GM12878 (cell line): ENCODE measurements around the gene GATAD2B. TPM values are rescaled to one million over a fixed set of nuclear protein-coding genes. Genes with fewer than 3 reads are reported as not detected.

ENCODE experiments used
- ATAC-seq: fragments of 200-7000 bp; cut with Tn5 transposase; 3 replicates; pipeline ENCODE4 v1.9.1; 2020; ENCODE audit warnings: mild to moderate bottlenecking, moderate library complexity
- BruUV-seq: library from RNA; stranded (reverse); fragments of 400-500 nt; replicated peaks from 2 replicates; lab custom pipeline; 2021; lab: Mats Ljungman, UMichigan
- CTCF ChIA-PET: fragments of 300-600 bp; sonication (Branson Sonifier 250); formaldehyde crosslinking; extraction: SDS; loops from one replicate; lab custom pipeline; 2021; ENCODE audit warnings: inconsistent platforms; lab: Yijun Ruan, JAX
- POLR2A ChIA-PET: fragments of 350-600 bp; formaldehyde crosslinking; extraction: SDS; loops from one replicate; lab custom pipeline; 2021; ENCODE audit warnings: inconsistent platforms; lab: Charles Lee
- RAD21 ChIA-PET: fragments of 300-600 bp; sonication (Branson Sonifier 250); formaldehyde crosslinking; loops from one replicate; lab custom pipeline; 2023; ENCODE audit warnings: antibody characterized with exemption; ENCODE audit not compliant: unreplicated experiment; lab: Charles Lee
- SMC1A ChIA-PET: fragments of 300-600 bp; sonication (Branson Sonifier 250); formaldehyde crosslinking; loops from one replicate; lab custom pipeline; 2023; ENCODE audit not compliant: unreplicated experiment, uncharacterized antibody; lab: Charles Lee
- DNase-seq: peaks from one replicate; pipeline ENCODE4 v3.0.0-alpha.2; 2011; ENCODE audit warnings: low read depth, low spot score
- FAIRE-seq: peaks from 3 replicates; lab custom pipeline; 2011; peaks lifted over from hg19 to GRCh38; lab: Jason Lieb, UNC
- H2AFZ ChIP-seq: 2 replicates; pipeline ENCODE4 v1.6.0; 2011; ENCODE audit warnings: low read depth, low read length, control low read depth; ENCODE audit not compliant: control insufficient read depth
- H3K27ac ChIP-seq: 2 replicates; pipeline ENCODE4 v1.5.1; 2011; ENCODE audit warnings: control low read depth; ENCODE audit not compliant: control insufficient read depth, insufficient read depth
- H3K27me3 ChIP-seq, 2 experiments: replicated peaks in 1 of 2; 2 replicates each; pipeline versions ENCODE4 v1.6.0 to v1.6.1; 2011; ENCODE audit warnings: low read length in 1 of 2; ENCODE audit not compliant: control insufficient read depth in 2 of 2, insufficient read depth in 2 of 2
- H3K36me3 ChIP-seq, 2 experiments: 2 replicates each; pipeline ENCODE4 v1.5.1; 2011; ENCODE audit warnings: low read length in 1 of 2; ENCODE audit not compliant: control insufficient read depth in 2 of 2, insufficient read depth in 2 of 2
- H3K4me1 ChIP-seq: 2 replicates; pipeline ENCODE4 v1.6.1; 2011; ENCODE audit warnings: mild to moderate bottlenecking, low read length, moderate library complexity, mixed read lengths; ENCODE audit not compliant: control insufficient read depth, insufficient read depth
- H3K4me2 ChIP-seq: 2 replicates; pipeline ENCODE4 v1.6.0; 2011; ENCODE audit warnings: control low read depth; ENCODE audit not compliant: control insufficient read depth, insufficient read depth
- H3K4me3 ChIP-seq: fragments of 200-600 bp; sonication (generic); 2 replicates; pipeline ENCODE4 v1.5.1; 2016
- H3K79me2 ChIP-seq: 2 replicates; pipeline ENCODE4 v1.6.0; 2011; ENCODE audit warnings: low read length; ENCODE audit not compliant: control insufficient read depth, insufficient read depth
- H3K9ac ChIP-seq: 2 replicates; pipeline ENCODE4 v1.8.0; 2011; ENCODE audit warnings: low read length, control low read depth, mixed read lengths; ENCODE audit not compliant: control insufficient read depth, insufficient read depth
- H3K9me3 ChIP-seq: replicated peaks from 3 replicates; pipeline ENCODE4 v1.5.1; 2011; ENCODE audit warnings: mild to moderate bottlenecking, low read length; ENCODE audit not compliant: control insufficient read depth, insufficient read depth
- H4K20me1 ChIP-seq: 2 replicates; pipeline ENCODE4 v1.6.0; 2011; ENCODE audit not compliant: control insufficient read depth, insufficient read depth
- BACH1 ChIP-seq: fragments of 450-650 bp; IDR thresholded peaks from 2 replicates; pipeline ENCODE4 v1.6.1; 2017; ENCODE audit warnings: mild to moderate bottlenecking, borderline replicate concordance
- BCLAF1 ChIP-seq: fragments of 450-650 bp; IDR thresholded peaks from 2 replicates; pipeline ENCODE4 v1.6.1; 2017; ENCODE audit warnings: antibody characterized with exemption, mild to moderate bottlenecking, moderate library complexity
- CBX3 ChIP-seq: fragments of 200-600 bp; sonication (generic); IDR thresholded peaks from 2 replicates; pipeline ENCODE4 v1.6.1; 2016; ENCODE audit warnings: low read depth, borderline replicate concordance
- DPF2 ChIP-seq: fragments of 450-650 bp; IDR thresholded peaks from 2 replicates; pipeline ENCODE4 v1.6.1; 2017; ENCODE audit warnings: mild to moderate bottlenecking
- MYB ChIP-seq: fragments of 150-350 bp; IDR thresholded peaks from 2 replicates; pipeline ENCODE4 v1.6.1; 2014; ENCODE audit warnings: mild to moderate bottlenecking, low read depth, low read length, borderline replicate concordance
- POLR2AphosphoS2 ChIP-seq: IDR thresholded peaks from 2 replicates; pipeline ENCODE4 v1.6.1; 2011; ENCODE audit warnings: low read depth, mild to moderate bottlenecking, low read length, improper control_type of control experiment, moderate library complexity
- SMARCA5 ChIP-seq: fragments of 450-650 bp; IDR thresholded peaks from 2 replicates; pipeline ENCODE4 v1.6.1; 2017; ENCODE audit warnings: mild to moderate bottlenecking
- SREBF1 ChIP-seq: IDR thresholded peaks from 2 replicates; pipeline ENCODE4 v1.6.1; 2012; ENCODE audit warnings: mild to moderate bottlenecking, low read length
- TAF1 ChIP-seq: IDR thresholded peaks from 2 replicates; pipeline ENCODE4 v1.6.1; 2011; ENCODE audit warnings: mild to moderate bottlenecking, low read depth, low read length, borderline replicate concordance
- ZNF207 ChIP-seq: fragments of 450-650 bp; IDR thresholded peaks from 2 replicates; pipeline ENCODE4 v1.6.1; 2014; ENCODE audit warnings: antibody characterized with exemption, mild to moderate bottlenecking, borderline replicate concordance
- ZNF217 ChIP-seq: fragments of 450-650 bp; IDR thresholded peaks from 2 replicates; pipeline ENCODE4 v1.6.1; 2017; ENCODE audit warnings: antibody characterized with exemption, mild to moderate bottlenecking
- WGBS: methylation state at CpG from one replicate; pipeline ENCODE4 v1.1.6; 2016; ENCODE audit warnings: low lambda C conversion rate; ENCODE audit not compliant: insufficient replicate concordance, insufficient coverage; ENCODE audit errors: missing lambda C conversion rate; 5-methylcytosine and 5-hydroxymethylcytosine counted together
- in situ Hi-C: fragments of 300-500 bp; cut with MboI; formaldehyde crosslinking; loops from 9 replicates; pipeline ENCODE4 v1.14.3; 2018; ENCODE audit warnings: mixed read lengths
- intact Hi-C: fragments of 100-400 bp; cut with micrococcal nuclease; formaldehyde crosslinking; loops from one replicate; pipeline ENCODE4 v1.14.2; 2022; ENCODE audit not compliant: unreplicated experiment
- polyA plus RNA-seq, 11 experiments: library from polyadenylated mRNA; depleted of rRNA in 4 of 11; unstranded in 6 of 11; stranded (reverse) in 5 of 11; fragments of >200 nt; fragmentation: Nextera tagmentation in 4 of 11; fragmentation: Illumina TruSeq in 1 of 11; extraction: Ambion mirVana in 4 of 11; extraction: Trizol in 1 of 11; gene quantifications; 1 replicate in 1 of 11; 2 replicates in 10 of 11; pipeline versions ENCODE4 v1.2.1 to v1.2.3, GENCODE V29; 2011 to 2016; ENCODE audit warnings: inconsistent platforms in 2 of 11, missing spikeins in 2 of 11, low read depth in 1 of 11
- total RNA-seq, 4 experiments: library from RNA; depleted of rRNA in 3 of 4; stranded (reverse); fragments of >200 nt in 3 of 4; fragmentation: Illumina TruSeq in 1 of 4; extraction: Trizol in 1 of 4; gene quantifications; 2 replicates each; pipeline versions ENCODE4 v1.2.1 to v1.2.3, GENCODE V29; 2013 to 2021
- TF ChIP-seq, protein P1 (sequence below): fragments of 450-650 bp; IDR thresholded peaks from 2 replicates; pipeline ENCODE4 v1.6.1; 2017; ENCODE audit warnings: mild to moderate bottlenecking, moderate library complexity
- TF ChIP-seq, protein P2 (sequence below): fragments of 450-650 bp; IDR thresholded peaks from 2 replicates; pipeline ENCODE4 v1.6.1; 2017; ENCODE audit warnings: low read depth, mild to moderate bottlenecking, moderate library complexity

Gene GATAD2B
- total and polyA plus RNA-seq, 10 of the 15 experiments (the other 5 are each of a cell fraction or from before 2014, with no cell fraction given) = 2.4 to 63.1 (median 8.7) TPM

DNA sequence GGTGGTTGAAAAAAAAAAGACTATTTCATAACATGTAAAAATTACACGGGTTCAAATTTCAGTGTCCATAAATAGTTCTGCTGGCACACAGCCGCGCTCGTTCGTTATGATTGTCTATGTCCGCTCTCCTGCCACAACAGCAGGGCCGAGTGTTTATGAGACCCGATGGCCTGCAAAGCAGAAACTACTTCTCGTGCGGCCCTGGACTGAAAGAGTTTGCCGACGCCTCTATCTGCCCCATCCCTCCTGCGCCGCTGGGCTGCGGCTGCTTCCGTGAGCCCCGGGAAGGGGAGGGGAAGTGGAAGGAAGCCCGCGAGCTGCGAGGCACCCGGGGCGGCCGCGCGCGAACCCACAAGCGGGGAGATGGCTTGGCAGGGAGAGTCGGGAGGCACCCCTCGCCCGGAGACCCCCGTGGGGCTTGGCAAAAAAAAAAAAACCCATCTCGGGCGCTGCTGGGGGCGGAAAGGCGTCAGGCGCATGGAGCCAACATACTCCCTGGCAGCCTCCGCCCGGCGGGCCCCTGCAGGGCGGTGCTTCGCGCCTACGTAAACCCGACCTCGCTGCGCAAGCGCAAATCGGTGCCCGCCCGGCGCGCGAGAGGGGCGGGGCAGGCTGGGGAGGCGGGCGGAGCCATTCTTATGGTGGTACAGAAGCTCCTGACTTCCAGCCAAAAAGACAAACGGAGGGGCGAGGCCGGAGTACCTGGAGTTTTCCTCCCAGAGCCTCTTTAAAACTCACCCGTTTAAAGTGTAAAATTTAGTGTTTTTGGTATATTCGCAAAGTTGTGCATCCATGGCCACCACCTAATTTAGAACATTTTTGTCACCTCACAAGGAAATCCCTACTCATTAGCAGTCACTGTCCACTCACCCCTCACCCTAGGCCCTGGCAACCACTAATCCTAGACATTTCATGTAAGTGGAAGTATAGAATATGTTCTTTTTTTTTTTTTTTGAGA, 139.3 kb downstream of the GATAD2B start:
- no peaks in the 10 kb centered on the region for H3K79me2 ChIP-seq
- ATAC-seq (peak; percentile 97), FAIRE-seq (peak; percentile 94), DNase-seq (peak; percentile 67)
- peaks cover 21% of the 10 kb centered on the region for H3K4me1 ChIP-seq
- ChIA-PET RAD21 (interaction anchor here (0.6 to 1.0 kb wide), 3 partner anchors 22 to 203 kb away, joined by 3 read pairs; partner anchors contain the start of gene INTS3), SMC1A (interaction anchor here (0.6 to 1.0 kb wide), 2 partner anchors 45 to 150 kb away, joined by 3 read pairs; no protein-coding TSS in a partner anchor), CTCF (interaction anchor here (0.7 to 1.4 kb wide), 3 partner anchors 9 to 204 kb away, joined by 3 to 5 read pairs (median 4); partner anchors contain the start of gene SLC39A1), POLR2A (interaction anchor here (0.6 to 1.4 kb wide), 10 partner anchors 10 to 1370 kb away, joined by 3 to 5 read pairs (median 3); partner anchors contain the start of gene CHTOP)
- H3K4me2 ChIP-seq = peak overlapping the region; percentile 58
- H4K20me1 ChIP-seq = no peaks in the 10 kb centered on the region
- H3K9ac ChIP-seq = peak overlapping the region; percentile 80
- under 1% methylated on average over 60 of the region's 61 CpGs for WGBS
- H2AFZ ChIP-seq = peak overlapping the region; percentile 86
- in situ Hi-C loops (no loop called here), intact Hi-C loops (no loop called here)
- peak overlapping the region; percentile 79 for H3K4me3 ChIP-seq
- H3K9me3 ChIP-seq = no peaks in the 10 kb centered on the region
- BruUV-seq = TSS peak; percentile 99
- H3K27ac ChIP-seq = peak overlapping the region; percentile 91
- H3K27me3 ChIP-seq = no peaks in the 10 kb centered on the region
- H3K36me3 ChIP-seq = no peaks in the 10 kb centered on the region
- TF ChIP-seq DPF2 (0 out of 2 replicates have a peak, but pooled peaks have one; percentile 70), TAF1 (no peak; the same call in 1 of the 2 replicates), BCLAF1 (no peak), CBX3 (no peak), BACH1 (peak; percentile 48; the same call in 1 of the 2 replicates), SREBF1 (no peak), ZNF217 (no peak), SMARCA5 (no peak; the same call in 1 of the 2 replicates), ZNF207 (peak; percentile 90; the same call in 1 of the 2 replicates), POLR2AphosphoS2 (peak; percentile 89), MYB (no peak)
- TF ChIP-seq, protein P1, sequence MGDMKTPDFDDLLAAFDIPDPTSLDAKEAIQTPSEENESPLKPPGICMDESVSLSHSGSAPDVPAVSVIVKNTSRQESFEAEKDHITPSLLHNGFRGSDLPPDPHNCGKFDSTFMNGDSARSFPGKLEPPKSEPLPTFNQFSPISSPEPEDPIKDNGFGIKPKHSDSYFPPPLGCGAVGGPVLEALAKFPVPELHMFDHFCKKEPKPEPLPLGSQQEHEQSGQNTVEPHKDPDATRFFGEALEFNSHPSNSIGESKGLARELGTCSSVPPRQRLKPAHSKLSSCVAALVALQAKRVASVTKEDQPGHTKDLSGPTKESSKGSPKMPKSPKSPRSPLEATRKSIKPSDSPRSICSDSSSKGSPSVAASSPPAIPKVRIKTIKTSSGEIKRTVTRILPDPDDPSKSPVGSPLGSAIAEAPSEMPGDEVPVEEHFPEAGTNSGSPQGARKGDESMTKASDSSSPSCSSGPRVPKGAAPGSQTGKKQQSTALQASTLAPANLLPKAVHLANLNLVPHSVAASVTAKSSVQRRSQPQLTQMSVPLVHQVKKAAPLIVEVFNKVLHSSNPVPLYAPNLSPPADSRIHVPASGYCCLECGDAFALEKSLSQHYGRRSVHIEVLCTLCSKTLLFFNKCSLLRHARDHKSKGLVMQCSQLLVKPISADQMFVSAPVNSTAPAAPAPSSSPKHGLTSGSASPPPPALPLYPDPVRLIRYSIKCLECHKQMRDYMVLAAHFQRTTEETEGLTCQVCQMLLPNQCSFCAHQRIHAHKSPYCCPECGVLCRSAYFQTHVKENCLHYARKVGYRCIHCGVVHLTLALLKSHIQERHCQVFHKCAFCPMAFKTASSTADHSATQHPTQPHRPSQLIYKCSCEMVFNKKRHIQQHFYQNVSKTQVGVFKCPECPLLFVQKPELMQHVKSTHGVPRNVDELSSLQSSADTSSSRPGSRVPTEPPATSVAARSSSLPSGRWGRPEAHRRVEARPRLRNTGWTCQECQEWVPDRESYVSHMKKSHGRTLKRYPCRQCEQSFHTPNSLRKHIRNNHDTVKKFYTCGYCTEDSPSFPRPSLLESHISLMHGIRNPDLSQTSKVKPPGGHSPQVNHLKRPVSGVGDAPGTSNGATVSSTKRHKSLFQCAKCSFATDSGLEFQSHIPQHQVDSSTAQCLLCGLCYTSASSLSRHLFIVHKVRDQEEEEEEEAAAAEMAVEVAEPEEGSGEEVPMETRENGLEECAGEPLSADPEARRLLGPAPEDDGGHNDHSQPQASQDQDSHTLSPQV = no peak
- TF ChIP-seq, protein P2, sequence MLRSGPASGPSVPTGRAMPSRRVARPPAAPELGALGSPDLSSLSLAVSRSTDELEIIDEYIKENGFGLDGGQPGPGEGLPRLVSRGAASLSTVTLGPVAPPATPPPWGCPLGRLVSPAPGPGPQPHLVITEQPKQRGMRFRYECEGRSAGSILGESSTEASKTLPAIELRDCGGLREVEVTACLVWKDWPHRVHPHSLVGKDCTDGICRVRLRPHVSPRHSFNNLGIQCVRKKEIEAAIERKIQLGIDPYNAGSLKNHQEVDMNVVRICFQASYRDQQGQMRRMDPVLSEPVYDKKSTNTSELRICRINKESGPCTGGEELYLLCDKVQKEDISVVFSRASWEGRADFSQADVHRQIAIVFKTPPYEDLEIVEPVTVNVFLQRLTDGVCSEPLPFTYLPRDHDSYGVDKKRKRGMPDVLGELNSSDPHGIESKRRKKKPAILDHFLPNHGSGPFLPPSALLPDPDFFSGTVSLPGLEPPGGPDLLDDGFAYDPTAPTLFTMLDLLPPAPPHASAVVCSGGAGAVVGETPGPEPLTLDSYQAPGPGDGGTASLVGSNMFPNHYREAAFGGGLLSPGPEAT = peak; percentile 77
